Bronchial epithelial cell (primary cell): Measurements from ENCODE around the gene NPLOC4. TPM values are rescaled to one million over a fixed set of nuclear protein-coding genes. Genes with fewer than 3 reads are reported as not detected.

Experiments
- DNase-seq: peaks from one replicate; pipeline ENCODE4 v3.0.0-alpha.2; 2010; ENCODE audit warnings: low read depth
- FAIRE-seq: peaks from 2 replicates; lab custom pipeline; 2011; peaks lifted over from hg19 to GRCh38; lab: Jason Lieb, UNC
- H3K27me3 ChIP-seq: 2 replicates; pipeline ENCODE4 v1.5.1; 2011; ENCODE audit warnings: low read length; ENCODE audit not compliant: control insufficient read depth, insufficient read depth
- H3K36me3 ChIP-seq: 2 replicates; pipeline ENCODE4 v1.5.1; 2011; ENCODE audit warnings: low read length; ENCODE audit not compliant: control insufficient read depth, insufficient read depth
- H3K4me3 ChIP-seq: 2 replicates; pipeline ENCODE4 v1.5.1; 2011; ENCODE audit warnings: mild to moderate bottlenecking, low read depth, low read length, control low read depth
- total RNA-seq: library from RNA; depleted of rRNA; stranded (reverse); fragments of >200 nt; gene quantifications from 2 replicates; pipeline ENCODE4 v1.2.1, GENCODE V29; 2014
- TF ChIP-seq, protein P1 (sequence below): IDR thresholded peaks from 2 replicates; pipeline ENCODE4 v1.5.1; 2011; ENCODE audit warnings: mild to moderate bottlenecking, moderate library complexity, low read length, control low read depth, inconsistent platforms; ENCODE audit not compliant: insufficient read depth, severe bottlenecking

NPLOC4 gene
- total RNA-seq, 1 donor from 2014 or later: 60.0 TPM

DNA sequence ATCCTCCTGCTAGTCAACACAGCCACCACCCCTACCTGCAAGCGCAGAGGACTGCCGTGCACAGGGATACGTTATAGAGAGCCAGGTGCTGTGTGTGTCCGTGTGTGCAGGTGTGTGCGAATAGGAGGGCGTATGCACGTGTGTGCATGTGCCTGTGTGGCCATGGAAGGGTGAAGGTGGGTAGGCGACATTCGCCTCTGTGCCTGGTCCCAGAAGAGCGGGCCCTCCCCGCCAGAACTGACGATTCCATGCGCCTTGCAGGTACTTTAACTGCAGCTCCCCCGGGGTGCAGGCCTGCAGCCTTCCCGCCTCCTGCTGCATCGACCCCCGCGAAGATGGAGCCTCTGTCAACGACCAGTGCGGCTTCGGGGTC, 10.7 kb upstream of the NPLOC4 start:
- H3K27me3 ChIP-seq: peaks cover 9% of the 10 kb centered on the region
- TF ChIP-seq, protein P1, sequence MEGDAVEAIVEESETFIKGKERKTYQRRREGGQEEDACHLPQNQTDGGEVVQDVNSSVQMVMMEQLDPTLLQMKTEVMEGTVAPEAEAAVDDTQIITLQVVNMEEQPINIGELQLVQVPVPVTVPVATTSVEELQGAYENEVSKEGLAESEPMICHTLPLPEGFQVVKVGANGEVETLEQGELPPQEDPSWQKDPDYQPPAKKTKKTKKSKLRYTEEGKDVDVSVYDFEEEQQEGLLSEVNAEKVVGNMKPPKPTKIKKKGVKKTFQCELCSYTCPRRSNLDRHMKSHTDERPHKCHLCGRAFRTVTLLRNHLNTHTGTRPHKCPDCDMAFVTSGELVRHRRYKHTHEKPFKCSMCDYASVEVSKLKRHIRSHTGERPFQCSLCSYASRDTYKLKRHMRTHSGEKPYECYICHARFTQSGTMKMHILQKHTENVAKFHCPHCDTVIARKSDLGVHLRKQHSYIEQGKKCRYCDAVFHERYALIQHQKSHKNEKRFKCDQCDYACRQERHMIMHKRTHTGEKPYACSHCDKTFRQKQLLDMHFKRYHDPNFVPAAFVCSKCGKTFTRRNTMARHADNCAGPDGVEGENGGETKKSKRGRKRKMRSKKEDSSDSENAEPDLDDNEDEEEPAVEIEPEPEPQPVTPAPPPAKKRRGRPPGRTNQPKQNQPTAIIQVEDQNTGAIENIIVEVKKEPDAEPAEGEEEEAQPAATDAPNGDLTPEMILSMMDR: no peak
- FAIRE-seq (no peak), DNase-seq (no peak)
- H3K36me3 ChIP-seq: no peaks in the 10 kb centered on the region
- no peak overlapping the region for H3K4me3 ChIP-seq

DNA sequence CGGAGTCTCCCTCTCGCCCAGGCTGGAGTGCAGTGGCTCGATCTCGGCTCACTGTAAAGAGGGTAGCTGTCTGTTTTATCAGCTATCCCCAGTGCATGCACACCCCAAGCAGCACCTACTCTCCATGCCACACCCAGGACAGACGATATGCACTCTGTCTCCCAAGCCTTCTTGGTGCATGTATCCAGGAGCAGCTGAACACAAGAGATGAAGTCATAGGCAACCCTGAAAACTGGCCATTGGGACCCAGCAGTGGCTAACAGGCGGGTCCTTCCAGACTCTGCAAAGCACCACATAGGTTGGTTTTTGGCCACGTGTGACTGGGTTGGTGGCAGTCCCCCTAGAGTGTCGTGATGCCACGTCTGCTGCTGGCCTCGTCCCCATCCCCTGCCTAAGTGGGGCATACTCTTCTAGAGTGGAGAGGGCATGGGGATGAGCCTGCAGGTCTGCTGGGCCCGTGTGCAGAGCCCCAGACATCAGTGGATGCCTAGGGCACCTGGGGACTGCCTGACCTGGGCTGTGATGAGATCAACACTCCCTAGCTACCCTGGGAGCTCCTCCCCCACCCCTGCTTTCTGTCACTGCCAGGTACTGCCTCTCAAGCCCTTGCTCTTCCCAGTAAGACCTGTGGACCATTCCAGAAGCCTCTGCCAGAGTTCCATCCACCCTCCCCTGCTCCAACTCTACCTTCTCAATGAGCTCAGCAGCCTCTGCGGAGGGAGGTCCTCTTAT, 10.1 kb upstream of the NPLOC4 start:
- FAIRE-seq: peak; percentile 68

DNA sequence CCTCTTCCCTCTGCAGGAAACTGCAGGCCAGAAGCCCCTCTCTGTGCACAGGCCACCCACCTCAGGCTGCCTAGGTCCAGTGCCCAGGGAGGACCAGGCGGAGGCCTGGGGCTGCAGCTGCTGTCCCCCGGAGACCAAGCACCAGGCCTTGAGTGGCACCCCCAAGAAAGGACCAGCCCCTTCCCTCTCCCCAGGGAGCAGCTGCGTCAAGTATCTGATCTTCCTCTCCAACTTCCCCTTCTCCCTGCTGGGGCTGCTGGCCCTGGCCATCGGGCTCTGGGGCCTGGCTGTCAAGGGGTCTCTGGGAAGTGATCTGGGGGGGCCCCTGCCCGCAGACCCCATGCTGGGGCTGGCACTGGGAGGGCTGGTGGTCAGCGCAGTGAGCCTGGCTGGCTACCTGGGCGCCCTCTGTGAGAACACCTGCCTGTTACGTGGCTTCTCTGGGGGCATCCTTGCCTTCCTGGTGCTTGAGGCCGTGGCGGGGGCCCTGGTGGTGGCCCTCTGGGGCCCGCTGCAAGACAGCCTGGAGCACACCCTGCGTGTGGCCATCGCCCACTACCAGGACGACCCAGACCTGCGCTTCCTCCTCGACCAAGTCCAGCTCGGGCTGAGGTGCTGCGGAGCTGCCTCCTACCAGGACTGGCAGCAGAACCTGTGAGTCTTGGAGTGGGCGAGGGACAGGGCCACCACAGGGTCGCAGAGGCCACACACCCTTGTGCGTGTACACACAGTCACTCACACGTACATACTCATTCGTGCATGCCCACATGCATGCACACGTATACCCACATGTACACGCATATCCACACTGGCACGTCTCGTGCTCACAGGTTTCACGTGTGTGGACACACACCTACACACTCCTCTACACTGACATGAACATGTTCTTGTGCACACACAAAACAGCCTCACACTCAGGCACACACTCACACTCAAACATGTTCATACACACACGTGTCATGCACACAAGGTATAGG, 8.4 kb upstream of the NPLOC4 start:
- H3K27me3 ChIP-seq: peaks cover 9% of the 10 kb centered on the region
- no peak for FAIRE-seq
- H3K4me3 ChIP-seq: no peak overlapping the region
- TF ChIP-seq, protein P1: no peak
- H3K36me3 ChIP-seq: no peaks in the 10 kb centered on the region
- no peak for DNase-seq

More for the DNA sequence above, 10.1 kb upstream of the NPLOC4 start:
- DNase-seq: no peak
- TF ChIP-seq, protein P1: no peak
- Histone ChIP-seq H3K36me3 (no peaks in the 10 kb centered on the region), H3K27me3 (peaks cover 9% of the 10 kb centered on the region), H3K4me3 (no peak overlapping the region)

DNA sequence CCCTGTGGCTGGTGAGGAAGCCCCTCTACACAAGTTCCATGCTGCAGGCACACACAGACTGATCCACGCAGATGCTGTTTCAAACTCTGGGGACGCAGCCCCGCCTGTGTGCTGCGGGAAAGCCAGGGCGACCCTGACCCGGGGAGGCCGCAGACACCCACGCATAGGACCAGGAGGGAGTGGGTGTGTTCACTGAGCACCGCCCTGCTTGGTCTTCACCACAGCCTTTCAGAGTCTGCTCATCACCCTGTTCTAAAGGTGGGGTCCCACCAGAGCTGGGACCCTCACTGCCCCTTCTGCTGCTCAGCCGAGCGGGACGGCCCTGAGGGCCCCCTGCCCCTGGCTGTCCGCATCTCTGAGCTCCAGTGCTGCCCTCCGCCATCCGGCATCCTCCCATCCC, 7.6 kb upstream of the NPLOC4 start:
- TF ChIP-seq, protein P1: no peak
- DNase-seq: no peak
- FAIRE-seq: no peak
- Histone ChIP-seq H3K36me3 (no peaks in the 10 kb centered on the region), H3K4me3 (no peak overlapping the region), H3K27me3 (peaks cover 9% of the 10 kb centered on the region)

DNA sequence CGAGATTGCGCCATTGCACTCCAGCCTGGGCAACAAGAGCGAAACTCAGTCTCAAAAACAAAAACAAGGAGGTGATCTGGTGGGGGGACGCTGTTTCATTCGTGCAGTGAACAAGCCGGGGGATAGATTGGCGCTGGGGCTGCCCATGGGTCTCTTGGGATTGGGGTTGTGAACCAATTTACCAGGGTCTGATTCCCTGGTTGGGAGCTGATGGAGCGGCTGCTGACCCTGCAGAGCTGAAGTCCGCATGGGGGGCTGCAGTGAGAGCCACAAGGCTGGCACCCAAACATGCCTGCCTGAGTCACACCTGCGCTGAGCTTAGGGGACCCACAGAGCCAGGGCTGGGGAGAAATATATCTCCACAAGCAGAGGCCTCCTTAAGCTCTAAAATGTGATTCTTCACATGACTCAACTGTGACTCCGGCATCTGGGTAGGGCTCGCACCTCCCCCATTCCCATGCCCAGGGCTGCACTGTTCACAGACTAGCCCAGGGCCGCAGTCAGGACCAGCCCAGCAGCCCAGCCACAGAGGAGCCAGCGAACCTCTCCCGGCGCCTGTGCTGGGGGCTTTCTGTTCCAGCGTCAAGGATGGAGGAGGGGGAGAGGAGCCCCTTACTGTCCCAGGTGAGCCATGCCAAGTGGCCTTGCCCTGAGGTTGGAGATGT, 5.0 kb upstream of the NPLOC4 start:
- Histone ChIP-seq H3K4me3 (no peak overlapping the region), H3K27me3 (peaks cover 1% of the 10 kb centered on the region), H3K36me3 (no peaks in the 10 kb centered on the region)
- TF ChIP-seq, protein P1: no peak
- no peak for FAIRE-seq
- peak; percentile 74 for DNase-seq
